GM19395 (cell line): ENCODE data around the gene FIGN.

ENCODE experiments used
- ATAC-seq: cut with Tn5 transposase; IDR thresholded peaks from one replicate; pipeline ENCODE4 v1.9.1; 2021; ENCODE audit warnings: mild to moderate bottlenecking, moderate library complexity; ENCODE audit not compliant: unreplicated experiment

Gene FIGN

GRCh38 chr2:163665817-163666216 is 70.0 kb downstream of the FIGN start:
- no peak for ATAC-seq

GRCh38 chr2:163665051-163665450 is 70.8 kb downstream of the FIGN start:
- no peak for ATAC-seq

GRCh38 chr2:163664610-163665009 is 71.2 kb downstream of the FIGN start:
- ATAC-seq = no peak

GRCh38 chr2:163662141-163662780 is 73.5 kb downstream of the FIGN start:
- no peak for ATAC-seq

GRCh38 chr2:163659224-163659623 is 76.6 kb downstream of the FIGN start:
- ATAC-seq = no peak

GRCh38 chr2:163658556-163658955 is 77.3 kb downstream of the FIGN start:
- no peak for ATAC-seq

- no peak for ATAC-seq
These were observed 78.5 kb downstream of the FIGN start for GRCh38 chr2:163657281-163657656.

- no peak for ATAC-seq
These were observed 79.1 kb downstream of the FIGN start for GRCh38 chr2:163656622-163657280.

- ATAC-seq = no peak
These were observed 80.1 kb downstream of the FIGN start for GRCh38 chr2:163655667-163656066.

GRCh38 chr2:163652751-163653150 is 83.1 kb downstream of the FIGN start:
- ATAC-seq = no peak

- ATAC-seq = no peak
These were observed 86.7 kb downstream of the FIGN start for GRCh38 chr2:163649080-163649479.

- no peak for ATAC-seq
These were observed 88.5 kb downstream of the FIGN start for GRCh38 chr2:163647300-163647699.

GRCh38 chr2:163646687-163647086 is 89.1 kb downstream of the FIGN start:
- ATAC-seq = no peak

GRCh38 chr2:163644238-163644637 is 91.6 kb downstream of the FIGN start:
- ATAC-seq = no peak

GRCh38 chr2:163641986-163642385 is 93.8 kb downstream of the FIGN start:
- ATAC-seq = no peak

GRCh38 chr2:163640542-163641193 is 95.1 kb downstream of the FIGN start:
- ATAC-seq = no peak

GRCh38 chr2:163637871-163638270 is 97.9 kb downstream of the FIGN start:
- no peak for ATAC-seq

- no peak for ATAC-seq
These were observed 102.5 kb downstream of the FIGN start for GRCh38 chr2:163633291-163633690.

GRCh38 chr2:163630836-163631235 is 105.0 kb downstream of the FIGN start:
- no peak for ATAC-seq

GRCh38 chr2:163626639-163627109 is 109.1 kb downstream of the FIGN start:
- no peak for ATAC-seq

- no peak for ATAC-seq
These were observed 109.6 kb downstream of the FIGN start for GRCh38 chr2:163626208-163626607.

GRCh38 chr2:163625632-163626031 is 110.2 kb downstream of the FIGN start:
- ATAC-seq = no peak
